OCI-LY1 (cell line): ENCODE results near the gene SYNE2.
A peak's percentile ranks its signal among the peaks of the same experiment; 100 is the strongest.

Experiments
- H2AFZ ChIP-seq: fragments of 200-600 bp; sonication (generic), shearing (Covaris generic); 2 replicates; pipeline ENCODE4 v1.6.0; 2014; ENCODE audit warnings: antibody characterized with exemption, mild to moderate bottlenecking, low read length
- H3F3A ChIP-seq: fragments of 200-600 bp; sonication (generic), shearing (Covaris generic); 2 replicates; pipeline ENCODE4 v1.6.0; 2014; ENCODE audit warnings: mild to moderate bottlenecking, antibody characterized with exemption, low read length, moderate library complexity; ENCODE audit not compliant: insufficient read depth
- H3K27ac ChIP-seq: fragments of 200-600 bp; sonication (generic); 2 replicates; pipeline ENCODE4 v1.5.1; 2014; ENCODE audit warnings: low read length, mixed run types, mild to moderate bottlenecking, low read depth; ENCODE audit not compliant: poor library complexity, severe bottlenecking
- H3K27me3 ChIP-seq: fragments of 200-600 bp; sonication (generic); 2 replicates; pipeline ENCODE4 v1.6.0; 2014; ENCODE audit warnings: antibody characterized with exemption, mild to moderate bottlenecking, low read length, moderate library complexity; ENCODE audit not compliant: insufficient read depth
- H3K36me3 ChIP-seq: fragments of 200-600 bp; sonication (generic); 2 replicates; pipeline ENCODE4 v1.6.1; 2014; ENCODE audit warnings: mild to moderate bottlenecking, antibody characterized with exemption, low read length, moderate library complexity, mixed read lengths; ENCODE audit not compliant: insufficient read depth
- H3K4me1 ChIP-seq: fragments of 200-600 bp; sonication (generic); 2 replicates; pipeline ENCODE4 v1.5.1; 2014; ENCODE audit warnings: mild to moderate bottlenecking, low read length, moderate library complexity; ENCODE audit not compliant: insufficient read depth, severe bottlenecking
- H3K4me2 ChIP-seq: fragments of 200-600 bp; sonication (generic), shearing (Covaris generic); 2 replicates; pipeline ENCODE4 v1.6.1; 2014; ENCODE audit warnings: low read length
- H3K4me3 ChIP-seq: fragments of 200-600 bp; sonication (generic); 2 replicates; pipeline ENCODE4 v1.5.1; 2014; ENCODE audit warnings: low read length, low read depth, mild to moderate bottlenecking, mixed read lengths; ENCODE audit not compliant: poor library complexity, severe bottlenecking
- H3K79me2 ChIP-seq: fragments of 200-600 bp; shearing (Covaris generic); 2 replicates; pipeline ENCODE4 v1.6.1; 2016; ENCODE audit warnings: mixed run types, low read length, mixed read lengths; ENCODE audit not compliant: insufficient read depth
- H3K9ac ChIP-seq: fragments of 200-600 bp; sonication (generic), shearing (Covaris generic); 2 replicates; pipeline ENCODE4 v1.6.1; 2014; ENCODE audit warnings: mild to moderate bottlenecking, low read length, mixed read lengths
- H3K9me2 ChIP-seq: fragments of 200-600 bp; sonication (generic), shearing (Covaris generic); 2 replicates; pipeline ENCODE4 v1.6.1; 2014; ENCODE audit warnings: low read depth, mild to moderate bottlenecking, low read length, mixed read lengths
- H3K9me3 ChIP-seq: fragments of 200-600 bp; shearing (Covaris generic); 2 replicates; pipeline ENCODE4 v1.6.1; 2014; ENCODE audit warnings: low read length, mixed read lengths
- H4K20me1 ChIP-seq: fragments of 200-600 bp; sonication (generic), shearing (Covaris generic); 2 replicates; pipeline ENCODE4 v1.6.0; 2016; ENCODE audit warnings: mild to moderate bottlenecking, low read length; ENCODE audit not compliant: insufficient read depth
- CTCF ChIP-seq: fragments of 200-600 bp; sonication (generic), shearing (Covaris generic); IDR thresholded peaks from 2 replicates; pipeline ENCODE4 v1.5.1; 2017; ENCODE audit warnings: mild to moderate bottlenecking, antibody characterized with exemption, low read length, moderate library complexity, mixed read lengths
- EZH2 ChIP-seq: fragments of 200-600 bp; sonication (generic), shearing (Covaris generic); IDR thresholded peaks from 2 replicates; pipeline ENCODE4 v1.8.0; 2017; ENCODE audit warnings: borderline replicate concordance, mixed run types, mild to moderate bottlenecking, antibody characterized with exemption, low read length, moderate library complexity, mixed read lengths

Gene SYNE2

GRCh38 chr14:63992858-63993257 is 140.1 kb downstream of the SYNE2 start:
- H3K9ac ChIP-seq: no peak overlapping the region
- no peaks in the 10 kb centered on the region for H3K9me3 ChIP-seq
- H3K27ac ChIP-seq: no peak overlapping the region
- H2AFZ ChIP-seq: no peak overlapping the region
- H3K9me2 ChIP-seq: no peaks in the 10 kb centered on the region
- no peaks in the 10 kb centered on the region for H3F3A ChIP-seq
- no peaks in the 10 kb centered on the region for H4K20me1 ChIP-seq
- H3K79me2 ChIP-seq: no peaks in the 10 kb centered on the region
- no peaks in the 10 kb centered on the region for H3K4me1 ChIP-seq
- no peak overlapping the region for H3K4me2 ChIP-seq
- H3K4me3 ChIP-seq: no peak overlapping the region
- no peak for TF ChIP-seq EZH2
- TF ChIP-seq CTCF: no peak
- peaks cover 87% of the 10 kb centered on the region for H3K36me3 ChIP-seq
- no peaks in the 10 kb centered on the region for H3K27me3 ChIP-seq

GRCh38 chr14:63993992-63994391 is 141.2 kb downstream of the SYNE2 start:
- Histone ChIP-seq H3K4me3 (no peak overlapping the region), H3K27me3 (no peaks in the 10 kb centered on the region), H3K4me2 (no peak overlapping the region), H3K27ac (no peak overlapping the region), H4K20me1 (no peaks in the 10 kb centered on the region), H3F3A (no peaks in the 10 kb centered on the region), H3K36me3 (peaks cover 85% of the 10 kb centered on the region), H2AFZ (no peak overlapping the region), H3K9me3 (no peaks in the 10 kb centered on the region), H3K79me2 (no peaks in the 10 kb centered on the region), H3K9me2 (no peaks in the 10 kb centered on the region), H3K4me1 (no peaks in the 10 kb centered on the region), H3K9ac (no peak overlapping the region)
- TF ChIP-seq EZH2 (no peak), CTCF (peak; percentile 24; the same call in 1 of the 2 replicates)

DNA sequence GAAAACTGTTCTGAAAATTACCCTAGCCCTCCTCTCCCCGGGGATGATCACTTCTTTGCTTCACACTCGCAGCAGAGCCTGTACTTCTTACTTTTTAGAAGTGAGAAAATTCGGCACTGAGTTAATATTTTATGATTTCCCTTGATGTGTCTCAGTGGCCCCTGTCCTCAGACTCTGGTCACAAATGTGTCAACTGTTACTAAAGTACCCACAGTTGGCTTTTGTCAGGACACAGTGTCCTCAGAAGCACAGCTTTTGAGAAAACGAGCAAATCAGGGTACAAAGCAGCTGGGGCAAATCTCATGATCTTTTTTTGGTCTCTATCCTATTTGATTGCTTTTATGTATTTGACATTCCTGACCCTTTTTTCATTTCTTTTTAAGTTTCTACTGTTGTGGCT is 142.5 kb downstream of the SYNE2 start:
- Histone ChIP-seq H3K4me2 (no peak overlapping the region), H3K36me3 (peaks cover 90% of the 10 kb centered on the region), H3K27me3 (no peaks in the 10 kb centered on the region)

More for the DNA sequence above, 142.5 kb downstream of the SYNE2 start:
- Histone ChIP-seq H3K79me2 (no peaks in the 10 kb centered on the region), H3K4me1 (no peaks in the 10 kb centered on the region), H4K20me1 (no peaks in the 10 kb centered on the region), H3K9ac (no peak overlapping the region), H3K27ac (no peak overlapping the region), H3K4me3 (no peak overlapping the region), H2AFZ (no peak overlapping the region), H3F3A (no peaks in the 10 kb centered on the region), H3K9me2 (no peaks in the 10 kb centered on the region), H3K9me3 (no peaks in the 10 kb centered on the region)
- no peak for TF ChIP-seq CTCF
- no peak for TF ChIP-seq EZH2
